B cell (primary cell): ENCODE results near the gene RGS14. TPM values are rescaled to one million over a fixed set of nuclear protein-coding genes. Genes with fewer than 3 reads are reported as not detected.
A peak's percentile ranks its signal among the peaks of the same experiment; 100 is the strongest.

Experiments
- ATAC-seq: fragments of 200-7000 bp; cut with Tn5 transposase; one replicate; pipeline ENCODE4 v1.10.0; 2021; ENCODE audit warnings: low read depth, mild to moderate bottlenecking, moderate number of reproducible peaks, moderate library complexity
- CTCF ChIA-PET: fragments of 350-600 bp; sonication (Branson Sonifier 250); formaldehyde crosslinking; loops from one replicate; lab custom pipeline; 2021; ENCODE audit warnings: antibody characterized with exemption, inconsistent platforms; lab: Charles Lee
- POLR2A ChIA-PET: fragments of 350-600 bp; sonication (Branson Sonifier 250); formaldehyde crosslinking; loops from one replicate; lab custom pipeline; 2021; ENCODE audit warnings: antibody characterized with exemption; lab: Charles Lee
- DNase-seq: peaks from one replicate; pipeline ENCODE4 v3.0.0; 2013
- H2AFZ ChIP-seq: 2 replicates; pipeline ENCODE4 v1.6.1; 2012; ENCODE audit warnings: mild to moderate bottlenecking, low read depth, low read length; ENCODE audit not compliant: insufficient read depth, poor library complexity, severe bottlenecking
- H3K27ac ChIP-seq, 2 donors: 1 replicate in 1 of 2; 2 replicates in 1 of 2; pipeline ENCODE4 v1.5.1; 2012 to 2013; ENCODE audit warnings: low read length in 2 of 2, mild to moderate bottlenecking in 2 of 2, moderate library complexity in 1 of 2
- H3K27me3 ChIP-seq, 4 experiments: fragments of 200-600 bp in 1 of 4; sonication (generic) in 1 of 4; replicated peaks in 1 of 4; 1 replicate in 2 of 4; 2 replicates in 2 of 4; pipeline versions ENCODE4 v1.6.1 to v1.7.0; 2013 to 2016; ENCODE audit warnings: low read length in 3 of 4, mild to moderate bottlenecking in 2 of 4, mixed read lengths in 1 of 4, moderate library complexity in 1 of 4; ENCODE audit not compliant: insufficient read depth in 4 of 4, control insufficient read depth in 3 of 4; ENCODE audit errors: control extremely low read depth in 1 of 4
- H3K36me3 ChIP-seq, 2 experiments: replicated peaks in 1 of 2; 1 replicate in 1 of 2; 2 replicates in 1 of 2; pipeline versions ENCODE4 v1.6.1 to v1.7.1; 2013; ENCODE audit warnings: low read length in 1 of 2; ENCODE audit not compliant: insufficient read depth in 2 of 2, control insufficient read depth in 1 of 2; ENCODE audit errors: control extremely low read depth in 1 of 2, extremely low read depth in 1 of 2
- H3K4me1 ChIP-seq, 2 donors: fragments of 200-600 bp in 1 of 2; sonication (generic) in 1 of 2; 1 replicate in 1 of 2; 2 replicates in 1 of 2; pipeline versions ENCODE4 v1.5.1 to v1.6.1; 2013 to 2017; ENCODE audit warnings: low read length in 2 of 2; ENCODE audit not compliant: control insufficient read depth in 2 of 2, insufficient read depth in 2 of 2
- H3K4me2 ChIP-seq: replicated peaks from 2 replicates; pipeline ENCODE3; 2012; ENCODE audit warnings: mild to moderate bottlenecking, low read depth, low read length; ENCODE audit not compliant: poor library complexity, severe bottlenecking
- H3K4me3 ChIP-seq, 5 experiments: fragments of 200-600 bp in 1 of 5; sonication (generic) in 1 of 5; 1 replicate in 3 of 5; 2 replicates in 2 of 5; pipeline versions ENCODE4 v1.5.1 to v1.7.0; 2011 to 2016; ENCODE audit warnings: low read length in 4 of 5, mild to moderate bottlenecking in 4 of 5, low read depth in 2 of 5, control low read depth in 1 of 5, moderate library complexity in 1 of 5; ENCODE audit not compliant: insufficient read depth in 1 of 5; ENCODE audit errors: control extremely low read depth in 1 of 5, extremely low read depth in 1 of 5
- H3K79me2 ChIP-seq: fragments of 200-600 bp; sonication (generic); one replicate; pipeline ENCODE4 v1.6.0; 2016; ENCODE audit warnings: low read length; ENCODE audit not compliant: control insufficient read depth, insufficient read depth
- H3K9ac ChIP-seq: fragments of 200-600 bp; sonication (generic); 2 replicates; pipeline ENCODE4 v1.6.1; 2017; ENCODE audit warnings: mild to moderate bottlenecking, low read length, moderate library complexity
- H3K9me3 ChIP-seq, 3 donors: one replicate each; pipeline versions ENCODE4 v1.6.1 to v1.7.1; 2013; ENCODE audit warnings: low read length in 2 of 3; ENCODE audit not compliant: control insufficient read depth in 2 of 3, insufficient read depth in 1 of 3; ENCODE audit errors: control extremely low read depth in 1 of 3
- H4K20me1 ChIP-seq: 2 replicates; pipeline ENCODE4 v1.6.0; 2012; ENCODE audit warnings: mild to moderate bottlenecking, low read length; ENCODE audit not compliant: insufficient read depth, control insufficient read depth, poor library complexity, severe bottlenecking
- H3K27ac Mint-ChIP-seq: one replicate; pipeline ENCODE4 v1.8.0; 2021; ENCODE audit warnings: mixed read lengths
- H3K27me3 Mint-ChIP-seq: one replicate; pipeline ENCODE4 v1.8.0; 2021; ENCODE audit warnings: mixed read lengths
- H3K4me1 Mint-ChIP-seq: one replicate; pipeline ENCODE4 v1.8.0; 2021; ENCODE audit warnings: mixed read lengths
- H3K4me3 Mint-ChIP-seq: one replicate; pipeline ENCODE4 v1.8.0; 2021; ENCODE audit warnings: mixed read lengths
- H3K9me3 Mint-ChIP-seq: one replicate; pipeline ENCODE4 v1.8.0; 2022; ENCODE audit warnings: mixed read lengths; ENCODE audit not compliant: insufficient read depth
- EZH2 ChIP-seq: IDR thresholded peaks from 2 replicates; pipeline ENCODE4 v1.6.1; 2012; ENCODE audit warnings: borderline replicate concordance, low read depth, mild to moderate bottlenecking, moderate library complexity, low read length; ENCODE audit not compliant: insufficient read depth, poor library complexity, severe bottlenecking
- WGBS: methylation state at CpG from one replicate; pipeline ENCODE4 v1.1.5; 2013; ENCODE audit warnings: missing lambda C conversion rate; ENCODE audit not compliant: insufficient coverage; 5-methylcytosine and 5-hydroxymethylcytosine counted together
- intact Hi-C: fragments of 100-400 bp; cut with micrococcal nuclease; formaldehyde crosslinking; loops from one replicate; pipeline ENCODE4 v1.10.0; 2022
- polyA plus RNA-seq: library from polyadenylated mRNA; depleted of rRNA; stranded (reverse); fragments of >200 nt; gene quantifications from 2 replicates; pipeline ENCODE4 v1.2.3, GENCODE V29; 2012
- total RNA-seq, 2 donors: library from RNA; stranded (reverse); fragments of 120-200 nt in 1 of 2; gene quantifications; 1 replicate in 1 of 2; 2 replicates in 1 of 2; pipeline versions ENCODE4 v1.2.3 to v1.2.4, GENCODE V29; 2013 to 2022
- TF ChIP-seq, protein P1 (sequence below): fragments of 200-600 bp; IDR thresholded peaks from one replicate; pipeline ENCODE4 v1.8.0; 2022; ENCODE audit warnings: antibody characterized with exemption, mild to moderate bottlenecking

Gene RGS14
- total and polyA plus RNA-seq, 2 donors (not counting 1 experiment from before 2014, with no cell fraction given): 85.8 to 184 TPM

DNA sequence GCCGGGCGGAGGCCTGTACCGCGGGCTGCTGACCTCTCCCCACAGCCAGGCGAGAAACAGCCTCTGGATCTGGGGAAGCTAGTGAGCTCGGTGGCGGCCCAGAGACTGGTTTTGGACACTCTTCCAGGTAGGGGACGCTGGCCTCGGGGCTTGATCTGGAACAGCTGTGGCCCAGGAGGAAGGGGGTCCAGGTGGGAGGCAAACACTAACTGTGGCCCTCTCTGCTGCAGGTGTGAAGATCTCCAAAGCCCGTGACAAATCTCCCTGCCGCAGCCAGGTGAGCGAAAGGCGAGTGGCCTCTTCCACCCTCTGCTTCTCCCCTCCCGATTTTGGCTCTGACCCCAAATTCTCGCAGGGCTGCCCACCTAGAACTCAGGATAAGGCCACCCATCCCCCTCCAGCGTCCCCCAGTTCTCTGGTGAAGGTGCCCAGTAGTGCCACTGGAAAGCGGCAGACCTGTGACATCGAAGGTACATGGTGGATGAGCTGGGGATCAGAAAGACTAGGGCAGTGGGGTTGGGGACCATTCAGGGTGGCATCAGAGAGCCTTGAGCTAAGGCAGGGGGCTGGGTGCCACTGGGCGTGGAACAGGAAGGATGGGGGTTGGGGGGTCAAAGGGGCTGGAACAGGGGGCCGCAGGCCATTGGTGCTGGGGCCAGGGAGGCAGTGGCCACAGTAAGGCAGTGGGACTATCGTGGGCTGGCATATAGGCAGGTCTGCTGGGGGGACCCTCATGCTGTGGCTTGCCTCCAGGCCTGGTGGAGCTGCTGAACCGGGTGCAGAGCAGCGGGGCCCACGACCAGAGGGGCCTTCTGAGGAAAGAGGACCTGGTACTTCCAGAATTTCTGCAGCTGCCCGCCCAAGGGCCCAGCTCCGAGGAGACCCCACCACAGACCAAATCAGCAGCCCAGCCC lies 13.7 kb downstream of the RGS14 start:
- H4K20me1 ChIP-seq: peaks cover 56% of the 10 kb centered on the region
- no peaks in the 10 kb centered on the region for H3K9me3 ChIP-seq
- peak overlapping the region in 1 of 2 donors; percentile 35 for H3K27ac ChIP-seq
- H3K4me1 ChIP-seq: peaks cover 35 to 38% of the 10 kb centered on the region in 2 donors
- Mint-ChIP-seq H3K27me3 (no peaks in the 10 kb centered on the region), H3K9me3 (no peaks in the 10 kb centered on the region), H3K4me1 (peaks cover 40% of the 10 kb centered on the region), H3K4me3 (peak overlapping the region; percentile 26), H3K27ac (peak overlapping the region; percentile 15)
- H3K4me3 ChIP-seq: no peak overlapping the region
- ATAC-seq: no peak
- POLR2A ChIA-PET: interaction anchor here (0.7 to 1.4 kb wide), 4 partner anchors 11 to 84 kb away, joined by 3 to 9 read pairs (median 6); no protein-coding TSS in a partner anchor
- intact Hi-C loops: loop anchor here (2.0 kb wide), 1 partner anchor 15 kb away; the partner anchor contains the start of gene RGS14
- TF ChIP-seq, protein P1, sequence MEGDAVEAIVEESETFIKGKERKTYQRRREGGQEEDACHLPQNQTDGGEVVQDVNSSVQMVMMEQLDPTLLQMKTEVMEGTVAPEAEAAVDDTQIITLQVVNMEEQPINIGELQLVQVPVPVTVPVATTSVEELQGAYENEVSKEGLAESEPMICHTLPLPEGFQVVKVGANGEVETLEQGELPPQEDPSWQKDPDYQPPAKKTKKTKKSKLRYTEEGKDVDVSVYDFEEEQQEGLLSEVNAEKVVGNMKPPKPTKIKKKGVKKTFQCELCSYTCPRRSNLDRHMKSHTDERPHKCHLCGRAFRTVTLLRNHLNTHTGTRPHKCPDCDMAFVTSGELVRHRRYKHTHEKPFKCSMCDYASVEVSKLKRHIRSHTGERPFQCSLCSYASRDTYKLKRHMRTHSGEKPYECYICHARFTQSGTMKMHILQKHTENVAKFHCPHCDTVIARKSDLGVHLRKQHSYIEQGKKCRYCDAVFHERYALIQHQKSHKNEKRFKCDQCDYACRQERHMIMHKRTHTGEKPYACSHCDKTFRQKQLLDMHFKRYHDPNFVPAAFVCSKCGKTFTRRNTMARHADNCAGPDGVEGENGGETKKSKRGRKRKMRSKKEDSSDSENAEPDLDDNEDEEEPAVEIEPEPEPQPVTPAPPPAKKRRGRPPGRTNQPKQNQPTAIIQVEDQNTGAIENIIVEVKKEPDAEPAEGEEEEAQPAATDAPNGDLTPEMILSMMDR: no peak
- TF ChIP-seq EZH2: no peak
- peaks cover 2% of the 10 kb centered on the region for H3K79me2 ChIP-seq
- no peak overlapping the region for H3K9ac ChIP-seq
- CTCF ChIA-PET: interaction anchor here (1.1 to 5.5 kb wide), 14 partner anchors 10 to 129 kb away, joined by 3 to 60 read pairs (median 6); partner anchors contain the start of genes LMAN2 and RGS14
- no peaks in the 10 kb centered on the region for H3K27me3 ChIP-seq
- peaks cover 0 to 52% of the 10 kb centered on the region in 2 experiments for H3K36me3 ChIP-seq
- peak overlapping the region; percentile 46 for H3K4me2 ChIP-seq
- no peak for DNase-seq
- H2AFZ ChIP-seq: no peak overlapping the region
- WGBS: 90% methylated on average over 24 of the region's 26 CpGs
